ENCODE measurements around the gene HMGN2.

DNA sequence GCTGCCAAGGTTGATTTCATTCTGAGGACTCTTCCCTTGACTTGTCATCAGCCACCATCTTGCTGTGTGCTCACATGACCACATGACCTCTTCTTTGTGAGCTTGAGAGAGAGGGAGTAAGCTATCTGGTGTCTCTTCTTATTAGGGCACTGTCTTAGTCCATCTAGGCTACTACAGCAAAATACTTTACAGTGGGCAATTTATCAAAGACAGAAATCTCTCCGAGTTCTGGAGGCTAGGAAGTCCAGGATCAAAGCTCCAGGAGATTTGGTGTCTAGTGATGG lies 45.5 kb downstream of the HMGN2 start:
- TF ChIP-seq, protein P1, sequence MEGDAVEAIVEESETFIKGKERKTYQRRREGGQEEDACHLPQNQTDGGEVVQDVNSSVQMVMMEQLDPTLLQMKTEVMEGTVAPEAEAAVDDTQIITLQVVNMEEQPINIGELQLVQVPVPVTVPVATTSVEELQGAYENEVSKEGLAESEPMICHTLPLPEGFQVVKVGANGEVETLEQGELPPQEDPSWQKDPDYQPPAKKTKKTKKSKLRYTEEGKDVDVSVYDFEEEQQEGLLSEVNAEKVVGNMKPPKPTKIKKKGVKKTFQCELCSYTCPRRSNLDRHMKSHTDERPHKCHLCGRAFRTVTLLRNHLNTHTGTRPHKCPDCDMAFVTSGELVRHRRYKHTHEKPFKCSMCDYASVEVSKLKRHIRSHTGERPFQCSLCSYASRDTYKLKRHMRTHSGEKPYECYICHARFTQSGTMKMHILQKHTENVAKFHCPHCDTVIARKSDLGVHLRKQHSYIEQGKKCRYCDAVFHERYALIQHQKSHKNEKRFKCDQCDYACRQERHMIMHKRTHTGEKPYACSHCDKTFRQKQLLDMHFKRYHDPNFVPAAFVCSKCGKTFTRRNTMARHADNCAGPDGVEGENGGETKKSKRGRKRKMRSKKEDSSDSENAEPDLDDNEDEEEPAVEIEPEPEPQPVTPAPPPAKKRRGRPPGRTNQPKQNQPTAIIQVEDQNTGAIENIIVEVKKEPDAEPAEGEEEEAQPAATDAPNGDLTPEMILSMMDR (conservative IDR thresholded peaks at IDR 0.05; ENCODE audit: low read depth in 2 of 2) = no peak
- TF ChIP-seq EZH2 (IDR thresholded peaks at IDR 0.05; ENCODE audit: low read depth, unreplicated experiment) (no peak), POLR2AphosphoS5 (IDR thresholded peaks at IDR 0.05; ENCODE audit: low read depth) (no peak), EZH2phosphoT487 (IDR thresholded peaks at IDR 0.05; ENCODE audit: unreplicated experiment) (no peak)
